CD4-positive, alpha-beta T cell treated with Interleukin-4 for 1 hour (primary cell): ENCODE results near the gene LRG1.

Experiments used
- DNase-seq, 2 donors: peaks; one replicate each; pipeline ENCODE4 v3.0.0-alpha.2; 2020 to 2022

The LRG1 gene

GRCh38 chr19:4491446-4491845 is 48.4 kb downstream of the LRG1 start:
- DNase-seq = no peak

- no peak for DNase-seq
These were observed 51.3 kb downstream of the LRG1 start for GRCh38 chr19:4488496-4488895.

- DNase-seq = no peak
These were observed 52.3 kb downstream of the LRG1 start for GRCh38 chr19:4487572-4487971.
